HL-60/S4 treated with phorbol 12-myristate 13-acetate at 8.2 ng/mL for 4 days and 3 days (cell line): ENCODE measurements around the gene LAMB3.

Experiments
- in situ Hi-C: fragments of 300-500 bp; cut with MboI; formaldehyde crosslinking; loops from 2 replicates; pipeline ENCODE4 v1.15.0; 2022; ENCODE audit warnings: low sequenced_read_pairs

The LAMB3 gene

DNA sequence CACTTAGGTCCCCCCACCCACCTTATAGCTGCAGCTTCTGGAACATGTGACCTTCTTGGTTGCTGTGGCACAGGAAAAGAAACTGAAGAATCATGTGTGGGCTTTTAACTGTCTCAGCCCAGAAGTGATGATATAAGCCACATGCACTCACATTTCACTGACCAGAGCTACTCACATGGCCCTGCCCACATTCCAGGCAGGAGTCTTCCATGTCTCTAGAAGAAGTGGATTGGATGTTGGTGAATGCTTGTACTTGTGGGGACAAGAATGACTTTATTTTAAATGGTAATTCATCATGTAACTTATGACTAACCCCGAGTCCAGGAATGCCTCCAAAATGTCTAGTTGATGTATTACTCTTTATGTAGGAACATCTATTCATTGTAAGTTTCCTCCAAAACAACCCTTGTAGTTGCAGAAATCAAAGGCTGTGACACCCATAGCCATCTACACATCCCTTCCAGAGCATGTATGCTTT is 84.5 kb downstream of the LAMB3 start:
- in situ Hi-C loops = no loop called here

DNA sequence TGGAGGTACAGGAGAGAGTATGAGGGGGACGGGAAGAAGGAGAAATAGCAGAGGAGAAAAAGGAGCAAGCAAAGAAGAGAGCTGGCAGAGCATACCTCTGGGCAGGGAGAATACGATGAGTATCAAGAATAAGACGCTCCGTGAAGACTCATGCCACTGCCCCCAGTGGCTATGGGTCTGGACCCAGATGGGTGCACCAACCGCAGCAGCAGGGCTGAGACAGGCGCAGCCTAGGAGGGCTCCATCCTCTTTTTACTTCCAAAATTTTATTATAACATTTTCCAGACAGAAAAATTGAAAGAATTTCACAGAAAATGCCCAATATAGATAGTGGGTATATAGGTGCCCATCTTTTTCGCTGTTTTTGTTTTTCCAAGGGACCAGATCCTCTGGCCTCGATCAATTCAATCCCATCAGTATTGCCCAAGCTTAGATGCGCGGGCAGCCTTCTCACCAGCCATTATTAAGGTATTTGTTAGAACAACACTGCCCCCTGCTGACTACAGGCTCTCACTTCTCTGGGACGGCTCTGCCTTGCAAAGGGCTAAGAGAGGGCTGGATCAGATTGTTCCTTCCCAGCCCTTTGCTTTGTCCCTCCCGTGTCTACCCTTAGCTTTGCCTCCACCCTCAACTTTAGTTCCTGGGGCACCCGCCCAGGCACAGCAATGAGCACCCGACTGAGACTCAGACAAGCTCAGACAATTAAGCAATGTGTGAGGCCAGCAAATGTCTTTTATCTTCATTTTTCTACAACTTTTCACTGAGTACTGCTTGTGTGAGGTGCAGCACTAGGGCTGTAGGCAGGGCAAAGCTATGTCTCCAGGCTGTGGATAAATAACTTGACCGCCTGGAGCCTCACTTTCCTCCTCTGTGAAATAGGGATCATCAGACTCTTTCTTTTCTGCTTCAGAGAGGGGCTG is 86.2 kb downstream of the LAMB3 start:
- in situ Hi-C loops = no loop called here
